Retinal pigment epithelial cell (primary cell): Measurements from ENCODE around the gene ZNF385A.

ENCODE experiments used
- DNase-seq: peaks from one replicate; pipeline ENCODE4 v3.0.0-alpha.2; 2010; ENCODE audit warnings: low read depth
- H3K4me3 ChIP-seq: 2 replicates; pipeline ENCODE4 v1.5.1; 2011; ENCODE audit warnings: mild to moderate bottlenecking, low read length, control low read depth, moderate library complexity
- TF ChIP-seq, protein P1 (sequence below): conservative IDR thresholded peaks from 2 replicates; pipeline ENCODE4 v1.5.1; 2011; ENCODE audit warnings: low read depth, low read length, control low read depth, inconsistent platforms

The ZNF385A gene

DNA sequence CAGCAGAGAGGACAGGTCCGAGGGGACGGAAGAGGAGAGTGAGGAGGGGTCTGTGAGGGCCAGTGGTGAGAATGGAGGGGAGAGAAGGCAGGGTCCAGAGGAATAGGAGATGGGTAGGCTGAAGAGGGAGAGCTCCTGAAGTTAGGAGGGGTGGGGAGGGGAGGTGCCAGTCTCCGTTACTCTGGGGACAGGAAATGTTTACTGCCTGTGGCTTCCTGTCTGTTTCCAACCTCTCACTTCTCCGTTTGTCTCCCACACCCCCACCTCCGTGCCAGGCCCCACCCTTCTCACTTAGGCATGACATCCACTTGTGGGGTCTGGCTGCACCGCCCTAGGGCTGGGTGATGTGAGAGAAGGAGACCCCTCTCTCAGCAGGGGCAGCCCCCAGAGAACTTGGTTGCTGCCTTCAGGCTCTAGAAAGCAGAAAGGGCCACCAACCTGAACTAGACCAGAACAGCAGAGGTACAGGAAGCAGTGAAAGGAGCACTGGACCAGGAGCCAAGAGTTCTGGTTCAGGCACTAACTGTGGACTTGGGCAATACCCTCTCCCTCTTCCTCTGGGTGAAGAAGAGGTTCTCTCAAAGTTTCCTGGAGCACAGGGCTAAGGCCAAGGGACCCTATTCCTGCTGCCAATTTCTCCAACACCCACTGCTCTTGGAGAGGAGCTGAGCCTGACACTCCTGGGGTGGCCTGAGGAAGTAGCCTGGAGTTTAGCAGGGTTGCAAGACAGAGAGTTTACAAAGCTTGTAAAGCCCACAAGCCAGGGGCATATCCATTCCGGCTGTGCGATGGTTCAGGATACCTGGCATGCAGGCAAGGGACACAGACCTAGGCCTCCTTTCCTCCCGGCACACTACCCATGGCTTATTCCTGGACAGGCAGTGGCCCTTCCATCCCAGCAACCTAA lies 29.0 kb upstream of the ZNF385A start:
- no peak for DNase-seq
- H3K4me3 ChIP-seq, result no peak overlapping the region
- TF ChIP-seq, protein P1, sequence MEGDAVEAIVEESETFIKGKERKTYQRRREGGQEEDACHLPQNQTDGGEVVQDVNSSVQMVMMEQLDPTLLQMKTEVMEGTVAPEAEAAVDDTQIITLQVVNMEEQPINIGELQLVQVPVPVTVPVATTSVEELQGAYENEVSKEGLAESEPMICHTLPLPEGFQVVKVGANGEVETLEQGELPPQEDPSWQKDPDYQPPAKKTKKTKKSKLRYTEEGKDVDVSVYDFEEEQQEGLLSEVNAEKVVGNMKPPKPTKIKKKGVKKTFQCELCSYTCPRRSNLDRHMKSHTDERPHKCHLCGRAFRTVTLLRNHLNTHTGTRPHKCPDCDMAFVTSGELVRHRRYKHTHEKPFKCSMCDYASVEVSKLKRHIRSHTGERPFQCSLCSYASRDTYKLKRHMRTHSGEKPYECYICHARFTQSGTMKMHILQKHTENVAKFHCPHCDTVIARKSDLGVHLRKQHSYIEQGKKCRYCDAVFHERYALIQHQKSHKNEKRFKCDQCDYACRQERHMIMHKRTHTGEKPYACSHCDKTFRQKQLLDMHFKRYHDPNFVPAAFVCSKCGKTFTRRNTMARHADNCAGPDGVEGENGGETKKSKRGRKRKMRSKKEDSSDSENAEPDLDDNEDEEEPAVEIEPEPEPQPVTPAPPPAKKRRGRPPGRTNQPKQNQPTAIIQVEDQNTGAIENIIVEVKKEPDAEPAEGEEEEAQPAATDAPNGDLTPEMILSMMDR, result no peak

DNA sequence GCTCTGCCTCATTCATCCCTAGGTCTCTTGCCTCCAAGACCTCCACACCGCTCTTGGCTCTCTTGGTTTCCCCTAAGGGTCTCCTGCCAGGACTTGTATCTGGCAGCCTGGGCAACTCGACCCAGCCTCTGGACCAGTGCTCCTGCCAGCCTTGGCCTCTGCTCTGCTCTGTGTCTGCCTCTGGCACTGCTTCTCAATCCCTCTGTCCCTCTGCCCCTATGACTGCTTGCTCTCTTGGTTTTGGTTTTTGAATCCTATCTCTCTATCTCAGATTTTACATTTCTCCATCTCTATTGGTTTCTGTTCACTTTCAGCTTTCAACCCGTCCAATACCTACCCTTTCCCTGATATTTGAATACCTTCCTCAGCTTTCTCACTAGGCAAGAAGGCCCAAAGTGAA lies 28.3 kb upstream of the ZNF385A start:
- TF ChIP-seq, protein P1, result no peak
- no peak overlapping the region for H3K4me3 ChIP-seq
- no peak for DNase-seq

DNA sequence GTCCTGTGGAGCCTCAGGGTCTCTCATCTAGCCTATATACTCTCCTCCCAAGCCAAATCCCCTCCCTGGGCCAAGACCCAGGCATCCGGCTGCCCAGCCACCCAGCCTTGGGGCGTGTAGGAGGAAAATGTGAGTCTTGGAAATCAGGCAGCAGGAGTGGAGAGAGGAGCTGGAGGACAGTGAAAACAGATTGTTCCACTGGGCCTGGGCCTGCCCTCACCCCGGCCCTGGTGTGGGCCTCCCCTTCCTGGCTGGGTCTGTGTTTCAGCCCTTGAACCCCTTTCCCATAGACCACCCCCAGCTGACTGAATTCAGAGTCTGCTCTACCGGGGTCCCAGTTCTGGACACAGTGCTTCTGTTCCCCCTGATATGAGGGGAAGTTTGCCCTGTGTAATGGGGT lies 27.8 kb upstream of the ZNF385A start:
- H3K4me3 ChIP-seq, result no peak overlapping the region
- no peak for DNase-seq

DNA sequence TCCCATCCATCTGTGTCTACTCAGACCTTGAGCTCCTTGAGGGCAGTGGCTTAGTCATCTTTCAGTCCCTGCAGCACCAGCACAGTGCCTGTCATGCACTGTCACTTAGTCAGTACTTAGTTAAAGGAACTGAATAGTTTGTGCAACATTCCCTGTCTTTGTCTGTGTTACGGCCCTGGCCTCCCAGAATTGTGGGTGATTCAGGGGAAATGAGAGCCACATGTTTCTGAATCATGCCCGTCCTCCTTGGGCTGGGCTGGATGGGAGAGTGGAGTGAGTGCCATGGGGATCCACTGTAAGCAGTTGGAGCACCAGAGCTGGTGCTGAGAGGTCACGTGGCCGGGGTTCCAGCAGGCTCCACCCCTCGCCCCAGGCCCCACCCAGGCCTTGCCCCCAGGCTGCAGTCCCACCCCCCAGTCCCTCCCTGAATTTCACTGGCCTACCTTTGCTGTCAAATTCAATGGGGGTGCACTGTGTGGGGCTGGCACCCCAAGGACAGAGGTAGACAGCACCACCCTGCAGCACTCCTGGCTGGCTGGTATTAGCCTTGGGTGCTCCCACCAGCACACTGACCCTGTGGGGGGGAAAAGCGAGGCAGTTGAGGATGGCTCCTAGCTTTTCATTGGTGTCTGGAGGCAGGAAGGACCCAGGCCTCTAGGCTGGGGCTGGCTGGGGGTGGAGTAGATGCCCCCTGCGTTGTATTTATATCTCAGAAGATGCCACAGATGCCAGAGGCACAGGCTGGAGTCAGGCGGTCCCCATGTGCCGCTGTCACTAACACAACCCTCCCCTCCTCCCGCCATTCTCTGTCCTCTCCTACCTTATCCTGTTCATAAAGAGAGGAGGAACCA lies 27.1 kb upstream of the ZNF385A start:
- TF ChIP-seq, protein P1, result no peak
- no peak overlapping the region for H3K4me3 ChIP-seq
- peak; percentile 68 for DNase-seq

More for the DNA sequence above, 27.8 kb upstream of the ZNF385A start:
- TF ChIP-seq, protein P1, result no peak

DNA sequence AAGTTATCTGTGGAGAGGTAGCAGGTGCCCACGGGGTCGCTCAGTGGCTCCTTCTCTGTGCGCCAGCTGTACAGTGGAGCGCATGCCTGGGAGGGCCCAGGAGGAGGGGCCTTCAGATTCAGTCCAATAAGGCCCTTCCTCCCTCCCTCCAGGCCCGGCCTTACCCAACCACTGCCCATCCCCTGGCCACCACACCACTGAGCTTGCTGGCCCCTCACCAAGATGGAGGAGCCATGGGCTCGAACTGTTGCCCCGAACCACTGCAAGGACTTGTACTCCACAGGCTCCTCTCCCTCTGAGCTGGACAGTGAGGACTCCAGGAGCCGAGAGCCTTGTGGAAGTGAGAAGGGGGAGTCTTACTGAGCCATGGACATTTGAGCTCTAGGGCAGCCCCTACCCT lies 24.7 kb upstream of the ZNF385A start:
- no peak overlapping the region for H3K4me3 ChIP-seq
- TF ChIP-seq, protein P1, result no peak
- DNase-seq, result no peak

DNA sequence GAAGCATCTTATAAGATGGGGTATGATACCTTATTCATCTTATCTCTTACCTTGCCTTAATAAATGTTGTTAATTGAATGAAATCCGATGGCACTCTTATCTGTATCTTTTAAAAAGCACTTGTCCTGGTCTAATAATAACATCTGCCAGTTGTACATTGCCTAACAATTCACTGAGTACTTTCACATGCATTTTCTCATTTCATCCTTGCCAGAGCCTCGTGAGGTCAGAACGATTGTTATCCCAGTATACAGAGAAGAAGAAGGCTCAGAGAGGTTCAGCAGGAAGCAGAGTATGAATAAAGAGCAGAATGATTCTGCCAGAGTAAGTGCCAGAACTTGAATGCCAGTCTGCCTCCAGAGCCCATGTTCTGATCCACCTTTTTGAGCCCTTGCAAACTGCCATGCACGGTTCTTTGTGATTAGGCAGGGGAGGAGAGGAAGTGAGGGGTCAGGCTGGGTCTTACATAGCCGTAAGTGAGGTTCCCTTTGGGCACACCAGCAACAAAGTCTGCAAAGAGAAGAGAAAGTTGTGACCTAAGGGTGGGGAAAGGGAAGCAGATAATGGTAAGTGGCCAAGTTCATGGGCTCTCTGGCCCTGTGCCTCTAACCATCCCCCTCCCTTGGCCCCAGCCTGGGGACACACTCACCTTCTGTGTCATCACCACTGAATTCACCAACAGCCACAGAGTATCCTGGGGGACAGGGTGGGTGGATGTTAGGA lies 22.8 kb upstream of the ZNF385A start:
- TF ChIP-seq, protein P1, result no peak
- no peak overlapping the region for H3K4me3 ChIP-seq

More for the DNA sequence above, 22.8 kb upstream of the ZNF385A start:
- no peak for DNase-seq
